Panc1 (cell line): Measurements from ENCODE around the gene CEP131. TPM values are rescaled to one million over a fixed set of nuclear protein-coding genes. Genes with fewer than 3 reads are reported as not detected.

Experiments used
- ATAC-seq: fragments of 200-7000 bp; cut with Tn5 transposase; 2 replicates; pipeline ENCODE4 v1.9.1; 2020; ENCODE audit warnings: mild to moderate bottlenecking, moderate library complexity
- BruUV-seq: library from RNA; stranded (reverse); fragments of 400-500 nt; replicated peaks from 2 replicates; lab custom pipeline; 2021; lab: Mats Ljungman, UMichigan
- CTCF ChIA-PET: fragments of 300-600 bp; sonication (Branson Sonifier 250); formaldehyde crosslinking; loops from one replicate; lab custom pipeline; 2022; ENCODE audit warnings: antibody characterized with exemption; lab: Charles Lee
- POLR2A ChIA-PET: fragments of 300-600 bp; sonication (Branson Sonifier 250); formaldehyde crosslinking; loops from one replicate; lab custom pipeline; 2022; ENCODE audit warnings: antibody characterized with exemption; lab: Charles Lee
- DNase-seq: peaks from one replicate; pipeline ENCODE4 v3.0.0-alpha.2; 2010; ENCODE audit warnings: low read depth, low spot score
- H3K27ac ChIP-seq: 2 replicates; pipeline ENCODE4 v1.5.1; 2011; ENCODE audit warnings: mild to moderate bottlenecking, low read length, inconsistent platforms
- H3K27me3 ChIP-seq: fragments of 200-500 bp; sonication (Bioruptor generic); 2 replicates; pipeline ENCODE4 v1.6.0; 2014; ENCODE audit warnings: low read length, inconsistent platforms; ENCODE audit not compliant: control insufficient read depth, insufficient read depth
- H3K36me3 ChIP-seq: fragments of 200-500 bp; sonication (Bioruptor generic); 2 replicates; pipeline ENCODE4 v1.5.1; 2014; ENCODE audit warnings: inconsistent platforms, mild to moderate bottlenecking, low read length, moderate library complexity; ENCODE audit not compliant: control insufficient read depth, insufficient read depth
- H3K4me1 ChIP-seq: 2 replicates; pipeline ENCODE4 v1.5.1; 2011; ENCODE audit warnings: inconsistent platforms, mild to moderate bottlenecking, low read length, moderate library complexity; ENCODE audit not compliant: control insufficient read depth, insufficient read depth
- H3K4me3 ChIP-seq, 2 experiments: 2 replicates each; pipeline ENCODE4 v1.5.1; 2011 to 2012; ENCODE audit warnings: low read depth in 2 of 2, low read length in 2 of 2, mild to moderate bottlenecking in 2 of 2, inconsistent platforms in 1 of 2, moderate library complexity in 1 of 2
- H3K9me3 ChIP-seq: fragments of 200-500 bp; sonication (Bioruptor generic); 2 replicates; pipeline ENCODE4 v1.5.1; 2014; ENCODE audit warnings: low read depth, mild to moderate bottlenecking, inconsistent platforms, low read length, moderate library complexity; ENCODE audit not compliant: control insufficient read depth, insufficient read depth
- CTCF ChIP-seq: fragments of 450-650 bp; IDR thresholded peaks from 2 replicates; pipeline ENCODE4 v1.5.1; 2017; ENCODE audit warnings: mild to moderate bottlenecking
- POLR2AphosphoS5 ChIP-seq: IDR thresholded peaks from 2 replicates; pipeline ENCODE4 v1.6.1; 2012; ENCODE audit warnings: mild to moderate bottlenecking, low read depth, low read length, moderate library complexity
- SIN3A ChIP-seq: IDR thresholded peaks from 2 replicates; pipeline ENCODE4 v1.6.1; 2012; ENCODE audit warnings: low read depth, mild to moderate bottlenecking, low read length, moderate library complexity, borderline replicate concordance; ENCODE audit not compliant: insufficient read depth
- TCF7L2 ChIP-seq: IDR thresholded peaks from 2 replicates; pipeline ENCODE4 v1.6.1; 2011; ENCODE audit warnings: mild to moderate bottlenecking, low read depth, low read length, inconsistent platforms
- in situ Hi-C: cut with HindIII; loops from 2 replicates; pipeline ENCODE4 v1.10.0; 2016; ENCODE audit warnings: low sequenced_read_pairs, low pct_unique_long_range_greater_than_20kb
- intact Hi-C: fragments of 100-400 bp; cut with micrococcal nuclease; formaldehyde crosslinking; loops from one replicate; pipeline ENCODE4 v1.10.0; 2022; ENCODE audit not compliant: unreplicated experiment
- total RNA-seq: library from RNA; stranded (reverse); gene quantifications from one replicate; pipeline ENCODE4 v1.2.1, GENCODE V29; 2021; ENCODE audit not compliant: unreplicated experiment
- TF ChIP-seq, protein P1 (sequence below), 2 experiments: IDR thresholded peaks; 2 replicates each; pipeline ENCODE4 v1.6.1; 2011 to 2012; ENCODE audit warnings: low read depth in 2 of 2, control low read depth in 1 of 2, low read length in 1 of 2, mild to moderate bottlenecking in 1 of 2, moderate library complexity in 1 of 2; ENCODE audit not compliant: insufficient read depth in 1 of 2

The CEP131 gene
- total RNA-seq, 1 experiment from 2014 or later, result 26.0 TPM

GRCh38 chr17:81251094-81251708 is 28.4 kb upstream of the CEP131 start:
- TF ChIP-seq SIN3A, result no peak
- TF ChIP-seq POLR2AphosphoS5, result no peak
- no peak for TF ChIP-seq TCF7L2
- TF ChIP-seq, protein P1, sequence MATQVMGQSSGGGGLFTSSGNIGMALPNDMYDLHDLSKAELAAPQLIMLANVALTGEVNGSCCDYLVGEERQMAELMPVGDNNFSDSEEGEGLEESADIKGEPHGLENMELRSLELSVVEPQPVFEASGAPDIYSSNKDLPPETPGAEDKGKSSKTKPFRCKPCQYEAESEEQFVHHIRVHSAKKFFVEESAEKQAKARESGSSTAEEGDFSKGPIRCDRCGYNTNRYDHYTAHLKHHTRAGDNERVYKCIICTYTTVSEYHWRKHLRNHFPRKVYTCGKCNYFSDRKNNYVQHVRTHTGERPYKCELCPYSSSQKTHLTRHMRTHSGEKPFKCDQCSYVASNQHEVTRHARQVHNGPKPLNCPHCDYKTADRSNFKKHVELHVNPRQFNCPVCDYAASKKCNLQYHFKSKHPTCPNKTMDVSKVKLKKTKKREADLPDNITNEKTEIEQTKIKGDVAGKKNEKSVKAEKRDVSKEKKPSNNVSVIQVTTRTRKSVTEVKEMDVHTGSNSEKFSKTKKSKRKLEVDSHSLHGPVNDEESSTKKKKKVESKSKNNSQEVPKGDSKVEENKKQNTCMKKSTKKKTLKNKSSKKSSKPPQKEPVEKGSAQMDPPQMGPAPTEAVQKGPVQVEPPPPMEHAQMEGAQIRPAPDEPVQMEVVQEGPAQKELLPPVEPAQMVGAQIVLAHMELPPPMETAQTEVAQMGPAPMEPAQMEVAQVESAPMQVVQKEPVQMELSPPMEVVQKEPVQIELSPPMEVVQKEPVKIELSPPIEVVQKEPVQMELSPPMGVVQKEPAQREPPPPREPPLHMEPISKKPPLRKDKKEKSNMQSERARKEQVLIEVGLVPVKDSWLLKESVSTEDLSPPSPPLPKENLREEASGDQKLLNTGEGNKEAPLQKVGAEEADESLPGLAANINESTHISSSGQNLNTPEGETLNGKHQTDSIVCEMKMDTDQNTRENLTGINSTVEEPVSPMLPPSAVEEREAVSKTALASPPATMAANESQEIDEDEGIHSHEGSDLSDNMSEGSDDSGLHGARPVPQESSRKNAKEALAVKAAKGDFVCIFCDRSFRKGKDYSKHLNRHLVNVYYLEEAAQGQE (IDR thresholded peaks at IDR 0.05; ENCODE audit: insufficient read depth in 1 of 2, low read depth in 2 of 2, low read length in 1 of 2), result no peak
- no peak for TF ChIP-seq CTCF
- DNase-seq (no peak), ATAC-seq (no peak)
- H3K27me3 ChIP-seq, result no peaks in the 10 kb centered on the region
- H3K4me3 ChIP-seq, result no peak overlapping the region
- H3K9me3 ChIP-seq, result no peaks in the 10 kb centered on the region
- intact Hi-C loops, result loop anchor here (10.0 kb wide), 1 partner anchor 234 kb away; no protein-coding TSS in a partner anchor
- POLR2A ChIA-PET, result interaction anchor here (0.5 kb wide), 1 partner anchor 44 kb away, joined by 4 read pairs; the partner anchor contains the start of gene SLC38A10
- no TSS peak for BruUV-seq
- H3K36me3 ChIP-seq, result 0 out of 2 replicates have a peak, but pooled peaks cover 3% of the 10 kb centered on the region
- in situ Hi-C loops, result no loop called here
- peaks cover 3% of the 10 kb centered on the region; the same call in 1 of the 2 replicates for H3K4me1 ChIP-seq
- CTCF ChIA-PET, result no interaction called here
- no peak overlapping the region for H3K27ac ChIP-seq

- no peak for TF ChIP-seq CTCF
- no peak for TF ChIP-seq SIN3A
- TF ChIP-seq TCF7L2, result no peak
- TF ChIP-seq, protein P1 (IDR thresholded peaks at IDR 0.05; ENCODE audit: insufficient read depth in 1 of 2, low read depth in 2 of 2, low read length in 1 of 2), result no peak
- TF ChIP-seq POLR2AphosphoS5, result no peak
- CTCF ChIA-PET, result no interaction called here
- intact Hi-C loops, result loop anchor here (10.0 kb wide), 1 partner anchor 234 kb away; no protein-coding TSS in a partner anchor
These were observed 27.7 kb upstream of the CEP131 start for GRCh38 chr17:81250286-81251093.

More at GRCh38 chr17:81250286-81251093, 27.7 kb upstream of the CEP131 start:
- no peaks in the 10 kb centered on the region for H3K9me3 ChIP-seq
- no peak for ATAC-seq
- no peak overlapping the region for H3K4me3 ChIP-seq
- peaks cover 4% of the 10 kb centered on the region for H3K4me1 ChIP-seq
- BruUV-seq, result no TSS peak
- no peaks in the 10 kb centered on the region for H3K27me3 ChIP-seq
- DNase-seq, result no peak
- H3K36me3 ChIP-seq, result 0 out of 2 replicates have a peak, but pooled peaks cover 3% of the 10 kb centered on the region
- in situ Hi-C loops, result no loop called here
- POLR2A ChIA-PET, result no interaction called here
- H3K27ac ChIP-seq, result no peak overlapping the region
